ENCODE measurements around the gene SEMA5A. TPM values are rescaled to one million over a fixed set of nuclear protein-coding genes. Genes with fewer than 3 reads are reported as not detected.

SEMA5A gene
- polyA plus RNA-seq, 1 donor from 2014 or later = 3.2 TPM

DNA sequence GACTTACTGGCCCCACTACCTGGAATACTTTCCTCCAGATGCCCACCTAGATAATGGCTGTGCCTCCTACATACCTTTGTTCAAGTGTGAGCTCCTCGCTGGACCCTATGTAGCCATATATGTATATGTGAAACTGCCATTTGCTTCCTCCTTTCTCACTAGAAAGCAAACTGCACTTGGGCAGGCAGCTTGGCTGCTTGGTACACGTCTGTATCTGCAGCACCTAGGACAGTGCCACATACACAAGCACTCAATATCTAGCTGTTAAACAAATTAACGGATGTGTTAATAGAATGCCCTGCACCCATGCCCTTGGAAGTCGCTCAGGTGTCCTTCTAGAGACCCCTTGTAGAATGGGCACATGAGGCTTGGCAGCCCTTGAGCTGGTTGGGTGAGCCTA lies 301.5 kb downstream of the SEMA5A start:
- Histone ChIP-seq H3K9ac (ENCODE audit: low read length) (no peak overlapping the region), H3K27me3 (ENCODE audit: insufficient read depth, low read depth, low read length) (no peaks in the 10 kb centered on the region), H3F3A (ENCODE audit: insufficient read depth, low read length, poor library complexity, severe bottlenecking) (no peaks in the 10 kb centered on the region), H3K36me3 (ENCODE audit: insufficient read depth, low read length) (no peaks in the 10 kb centered on the region), H3K4me2 (ENCODE audit: low read length) (no peak overlapping the region), H4K20me1 (ENCODE audit: insufficient read depth) (no peaks in the 10 kb centered on the region), H3K9me2 (ENCODE audit: insufficient read depth, low read length) (no peaks in the 10 kb centered on the region), H3K9me3 (ENCODE audit: low read length) (no peaks in the 10 kb centered on the region), H3K4me3 (ENCODE audit: low read length) (no peak overlapping the region), H3K27ac (ENCODE audit: low read length) (no peak overlapping the region), H2AFZ (ENCODE audit: low read depth, low read length) (no peak overlapping the region), H3K79me2 (replicated peaks; ENCODE audit: insufficient read depth, low read length) (no peaks in the 10 kb centered on the region)
- TF ChIP-seq EP300 (conservative IDR thresholded peaks at IDR 0.05; ENCODE audit: poor library complexity, severe bottlenecking) (no peak), POLR2AphosphoS5 (IDR thresholded peaks at IDR 0.05) (no peak)
- TF ChIP-seq, protein P1, sequence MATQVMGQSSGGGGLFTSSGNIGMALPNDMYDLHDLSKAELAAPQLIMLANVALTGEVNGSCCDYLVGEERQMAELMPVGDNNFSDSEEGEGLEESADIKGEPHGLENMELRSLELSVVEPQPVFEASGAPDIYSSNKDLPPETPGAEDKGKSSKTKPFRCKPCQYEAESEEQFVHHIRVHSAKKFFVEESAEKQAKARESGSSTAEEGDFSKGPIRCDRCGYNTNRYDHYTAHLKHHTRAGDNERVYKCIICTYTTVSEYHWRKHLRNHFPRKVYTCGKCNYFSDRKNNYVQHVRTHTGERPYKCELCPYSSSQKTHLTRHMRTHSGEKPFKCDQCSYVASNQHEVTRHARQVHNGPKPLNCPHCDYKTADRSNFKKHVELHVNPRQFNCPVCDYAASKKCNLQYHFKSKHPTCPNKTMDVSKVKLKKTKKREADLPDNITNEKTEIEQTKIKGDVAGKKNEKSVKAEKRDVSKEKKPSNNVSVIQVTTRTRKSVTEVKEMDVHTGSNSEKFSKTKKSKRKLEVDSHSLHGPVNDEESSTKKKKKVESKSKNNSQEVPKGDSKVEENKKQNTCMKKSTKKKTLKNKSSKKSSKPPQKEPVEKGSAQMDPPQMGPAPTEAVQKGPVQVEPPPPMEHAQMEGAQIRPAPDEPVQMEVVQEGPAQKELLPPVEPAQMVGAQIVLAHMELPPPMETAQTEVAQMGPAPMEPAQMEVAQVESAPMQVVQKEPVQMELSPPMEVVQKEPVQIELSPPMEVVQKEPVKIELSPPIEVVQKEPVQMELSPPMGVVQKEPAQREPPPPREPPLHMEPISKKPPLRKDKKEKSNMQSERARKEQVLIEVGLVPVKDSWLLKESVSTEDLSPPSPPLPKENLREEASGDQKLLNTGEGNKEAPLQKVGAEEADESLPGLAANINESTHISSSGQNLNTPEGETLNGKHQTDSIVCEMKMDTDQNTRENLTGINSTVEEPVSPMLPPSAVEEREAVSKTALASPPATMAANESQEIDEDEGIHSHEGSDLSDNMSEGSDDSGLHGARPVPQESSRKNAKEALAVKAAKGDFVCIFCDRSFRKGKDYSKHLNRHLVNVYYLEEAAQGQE (IDR thresholded peaks at IDR 0.05; ENCODE audit: borderline replicate concordance) = no peak

DNA sequence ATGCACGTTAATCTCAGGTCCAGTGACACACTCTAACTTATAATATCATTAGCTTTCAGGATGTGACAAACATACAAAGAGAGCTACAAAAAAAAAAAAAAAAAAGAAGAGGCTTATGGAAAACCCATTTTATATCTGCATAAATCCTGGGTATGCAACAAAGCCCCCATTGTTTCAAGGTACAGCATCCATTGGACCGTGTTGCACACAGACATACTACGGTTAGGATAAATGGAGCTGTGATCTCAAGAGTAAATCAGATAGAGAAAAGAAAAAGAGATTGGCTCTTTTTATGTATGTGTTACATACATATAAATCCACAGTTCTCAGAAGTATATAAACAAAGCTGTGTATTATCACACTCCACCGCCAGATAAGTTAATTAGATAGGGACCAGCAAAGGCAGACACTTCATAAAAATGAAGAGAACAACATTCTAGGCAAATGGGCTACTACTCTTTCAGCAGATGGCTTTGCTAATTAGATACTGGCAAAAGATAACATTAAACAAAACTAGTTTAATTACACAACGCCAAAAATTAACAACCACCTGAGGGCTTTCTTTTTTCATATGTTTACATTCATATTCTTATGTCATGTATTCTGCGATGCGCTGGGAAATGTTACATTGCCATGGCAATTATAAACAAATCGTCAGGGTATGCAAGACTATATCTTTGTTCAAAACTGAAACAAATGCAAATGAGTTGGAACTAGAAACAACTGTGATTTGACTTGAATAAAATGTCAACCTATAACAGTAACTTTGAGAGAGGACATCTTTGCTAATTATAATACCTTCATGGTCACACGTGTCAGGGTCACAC lies 304.2 kb downstream of the SEMA5A start:
- Histone ChIP-seq H3K4me2 (ENCODE audit: low read length) (no peak overlapping the region), H3K9me2 (ENCODE audit: insufficient read depth, low read length) (no peaks in the 10 kb centered on the region), H3K9me3 (ENCODE audit: low read length) (no peaks in the 10 kb centered on the region), H3K36me3 (ENCODE audit: insufficient read depth, low read length) (no peaks in the 10 kb centered on the region), H3K9ac (ENCODE audit: low read length) (no peak overlapping the region), H3K27me3 (ENCODE audit: insufficient read depth, low read depth, low read length) (no peaks in the 10 kb centered on the region), H4K20me1 (ENCODE audit: insufficient read depth) (no peaks in the 10 kb centered on the region), H3K79me2 (replicated peaks; ENCODE audit: insufficient read depth, low read length) (no peaks in the 10 kb centered on the region), H2AFZ (ENCODE audit: low read depth, low read length) (no peak overlapping the region), H3F3A (ENCODE audit: insufficient read depth, low read length, poor library complexity, severe bottlenecking) (no peaks in the 10 kb centered on the region), H3K4me3 (ENCODE audit: low read length) (no peak overlapping the region), H3K27ac (ENCODE audit: low read length) (no peak overlapping the region)
- TF ChIP-seq RAD21 (conservative IDR thresholded peaks at IDR 0.05) (no peak), EZH2 (IDR thresholded peaks at IDR 0.05; ENCODE audit: borderline replicate concordance, insufficient read depth, low read length, poor library complexity, severe bottlenecking) (no peak), SMC3 (conservative IDR thresholded peaks at IDR 0.05; ENCODE audit: poor library complexity) (no peak), POLR2AphosphoS5 (IDR thresholded peaks at IDR 0.05) (no peak), TAF1 (IDR thresholded peaks at IDR 0.05; ENCODE audit: low read depth) (no peak), MXI1 (conservative IDR thresholded peaks at IDR 0.05; ENCODE audit: poor library complexity, severe bottlenecking) (no peak), EP300 (conservative IDR thresholded peaks at IDR 0.05; ENCODE audit: poor library complexity, severe bottlenecking) (no peak)
- TF ChIP-seq, protein P1 (IDR thresholded peaks at IDR 0.05; ENCODE audit: borderline replicate concordance) = no peak
- TF ChIP-seq, protein P2, sequence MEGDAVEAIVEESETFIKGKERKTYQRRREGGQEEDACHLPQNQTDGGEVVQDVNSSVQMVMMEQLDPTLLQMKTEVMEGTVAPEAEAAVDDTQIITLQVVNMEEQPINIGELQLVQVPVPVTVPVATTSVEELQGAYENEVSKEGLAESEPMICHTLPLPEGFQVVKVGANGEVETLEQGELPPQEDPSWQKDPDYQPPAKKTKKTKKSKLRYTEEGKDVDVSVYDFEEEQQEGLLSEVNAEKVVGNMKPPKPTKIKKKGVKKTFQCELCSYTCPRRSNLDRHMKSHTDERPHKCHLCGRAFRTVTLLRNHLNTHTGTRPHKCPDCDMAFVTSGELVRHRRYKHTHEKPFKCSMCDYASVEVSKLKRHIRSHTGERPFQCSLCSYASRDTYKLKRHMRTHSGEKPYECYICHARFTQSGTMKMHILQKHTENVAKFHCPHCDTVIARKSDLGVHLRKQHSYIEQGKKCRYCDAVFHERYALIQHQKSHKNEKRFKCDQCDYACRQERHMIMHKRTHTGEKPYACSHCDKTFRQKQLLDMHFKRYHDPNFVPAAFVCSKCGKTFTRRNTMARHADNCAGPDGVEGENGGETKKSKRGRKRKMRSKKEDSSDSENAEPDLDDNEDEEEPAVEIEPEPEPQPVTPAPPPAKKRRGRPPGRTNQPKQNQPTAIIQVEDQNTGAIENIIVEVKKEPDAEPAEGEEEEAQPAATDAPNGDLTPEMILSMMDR (IDR thresholded peaks at IDR 0.05; ENCODE audit: poor library complexity, severe bottlenecking) = no peak
